HepG2 (cell line): Measurements from ENCODE around the gene MSS51. TPM values are rescaled to one million over a fixed set of nuclear protein-coding genes. Genes with fewer than 3 reads are reported as not detected.

Experiments
- AFF4 ChIP-seq: sonication (generic); formaldehyde crosslinking; IDR thresholded peaks from 2 replicates; pipeline ENCODE4 v1.4.0; 2020; ENCODE audit warnings: missing genetic modification reagents
- ATF3 ChIP-seq: sonication (generic); formaldehyde crosslinking; IDR thresholded peaks from 2 replicates; pipeline ENCODE4 v1.4.0; 2020; ENCODE audit warnings: missing genetic modification reagents
- BHLHE40 ChIP-seq: IDR thresholded peaks from 2 replicates; pipeline ENCODE4 v1.6.1; 2011; ENCODE audit warnings: low read length, improper control_type of control experiment
- CSRNP2 ChIP-seq: sonication (generic); formaldehyde crosslinking; conservative IDR thresholded peaks from 2 replicates; pipeline ENCODE4 v1.8.0; 2022; ENCODE audit warnings: low read depth, missing genetic modification reagents
- FOXC1 ChIP-seq: sonication (generic); formaldehyde crosslinking; IDR thresholded peaks from 2 replicates; pipeline ENCODE4 v1.8.0; 2022; ENCODE audit warnings: mild to moderate bottlenecking, missing genetic modification reagents, borderline replicate concordance
- GABPB1 ChIP-seq: IDR thresholded peaks from 2 replicates; pipeline ENCODE4 v1.6.1; 2016; ENCODE audit warnings: mild to moderate bottlenecking, missing genetic modification reagents, moderate library complexity, missing compliant biosample characterization
- GFI1 ChIP-seq: sonication (generic); formaldehyde crosslinking; IDR thresholded peaks from 2 replicates; pipeline ENCODE4 v1.5.0; 2020; ENCODE audit warnings: missing genetic modification reagents, mild to moderate bottlenecking, borderline replicate concordance
- MXI1 ChIP-seq: IDR thresholded peaks from 3 replicates; pipeline ENCODE4 v1.6.1; 2012; ENCODE audit warnings: low read depth, low read length, inconsistent platforms, borderline replicate concordance
- POGZ ChIP-seq: sonication (generic); formaldehyde crosslinking; IDR thresholded peaks from 2 replicates; pipeline ENCODE4 v1.4.0; 2020; ENCODE audit warnings: mild to moderate bottlenecking, missing genetic modification reagents
- SMARCC2 ChIP-seq: fragments of 450-650 bp; IDR thresholded peaks from 2 replicates; pipeline ENCODE4 v1.6.1; 2017; ENCODE audit warnings: antibody characterized with exemption, mild to moderate bottlenecking
- SMC3 ChIP-seq: IDR thresholded peaks from 2 replicates; pipeline ENCODE4 v1.6.1; 2011; ENCODE audit warnings: low read length, improper control_type of control experiment
- SMYD3 ChIP-seq: sonication (generic); formaldehyde crosslinking; IDR thresholded peaks from 2 replicates; pipeline ENCODE4 v1.8.1; 2023; ENCODE audit warnings: mild to moderate bottlenecking, missing genetic modification reagents
- SP1 ChIP-seq, 2 experiments: fragments of 450-650 bp in 1 of 2; sonication (generic) in 1 of 2; formaldehyde crosslinking in 1 of 2; IDR thresholded peaks; 2 replicates each; pipeline versions ENCODE4 v1.4.0 to v1.6.1; 2016 to 2020; ENCODE audit warnings: missing genetic modification reagents in 1 of 2
- TCF7L2 ChIP-seq: IDR thresholded peaks from 2 replicates; pipeline ENCODE4 v1.6.1; 2011; ENCODE audit warnings: mild to moderate bottlenecking, low read depth, low read length, moderate library complexity
- THYN1 ChIP-seq: sonication (generic); formaldehyde crosslinking; IDR thresholded peaks from 2 replicates; pipeline ENCODE4 v1.8.1; 2023; ENCODE audit warnings: low read depth, mild to moderate bottlenecking, moderate library complexity, missing genetic modification reagents, borderline replicate concordance
- U2AF2 ChIP-seq: fragments of 200-400 bp; formaldehyde crosslinking; IDR thresholded peaks from 2 replicates; pipeline ENCODE4 v1.6.1; 2017; ENCODE audit warnings: low read depth, mild to moderate bottlenecking, low read length
- ZFP36L2 ChIP-seq: sonication (generic); formaldehyde crosslinking; IDR thresholded peaks from 2 replicates; pipeline ENCODE4 v1.4.0; 2020; ENCODE audit warnings: missing genetic modification reagents
- ZNF224 ChIP-seq: sonication (generic); formaldehyde crosslinking; IDR thresholded peaks from 2 replicates; pipeline ENCODE4 v1.5.0; 2020; ENCODE audit warnings: mild to moderate bottlenecking, missing genetic modification reagents
- ZNF264 ChIP-seq: sonication (generic); formaldehyde crosslinking; IDR thresholded peaks from 2 replicates; pipeline ENCODE4 v1.4.0; 2020; ENCODE audit warnings: missing genetic modification reagents
- ZNF33A ChIP-seq: sonication (generic); formaldehyde crosslinking; IDR thresholded peaks from 2 replicates; pipeline ENCODE4 v1.5.1; 2020; ENCODE audit warnings: missing genetic modification reagents, mild to moderate bottlenecking, moderate library complexity, borderline replicate concordance
- ZNF367 ChIP-seq: sonication (generic); formaldehyde crosslinking; IDR thresholded peaks from 2 replicates; pipeline ENCODE4 v1.4.0; 2020; ENCODE audit warnings: missing genetic modification reagents, borderline replicate concordance
- polyA plus RNA-seq, 8 experiments: library from polyadenylated mRNA; depleted of rRNA in 3 of 8; stranded (reverse) in 7 of 8; unstranded in 1 of 8; fragments of >200 nt; fragmentation: Illumina TruSeq in 4 of 8; extraction: Trizol in 4 of 8; gene quantifications; 2 replicates each; pipeline versions ENCODE4 v1.2.1 to v1.2.3, GENCODE V29; 2011 to 2016; ENCODE audit warnings: low read depth in 4 of 8, missing spikeins in 1 of 8, mixed read lengths in 1 of 8; ENCODE audit not compliant: insufficient read depth in 1 of 8
- total RNA-seq, 5 experiments: library from RNA; depleted of rRNA; stranded (reverse); fragments of >200 nt; fragmentation: Illumina TruSeq; extraction: Trizol; gene quantifications; 2 replicates each; pipeline ENCODE4 v1.2.3, GENCODE V29; 2016; ENCODE audit warnings: low read depth in 1 of 5

The MSS51 gene
- total and polyA plus RNA-seq, 2 of the 13 experiments (the other 11 are each of a cell fraction or from before 2014, with no cell fraction given), result 0.91 to 2.4 TPM

- TF ChIP-seq TCF7L2 (no peak), ZNF33A (CRISPR knock-in tag) (no peak), SMARCC2 (no peak), FOXC1 (CRISPR knock-in tag) (peak; percentile 90), THYN1 (CRISPR knock-in tag) (0 out of 2 replicates have a peak, but pooled peaks have one; percentile 74), GFI1 (CRISPR knock-in tag) (peak; percentile 65), ATF3 (CRISPR knock-in tag) (no peak), SP1 (IDR thresholded peaks at IDR 0.05) (no peak), SP1 (CRISPR knock-in tag; IDR thresholded peaks at IDR 0.05) (peak; percentile 79), CSRNP2 (CRISPR knock-in tag) (no peak), MXI1 (peak; percentile 61; the same call in 1 of the 3 replicates), POGZ (CRISPR knock-in tag) (peak; percentile 81), ZNF367 (no peak), SMC3 (no peak), ZNF264 (0 out of 2 replicates have a peak, but pooled peaks have one; percentile 12), U2AF2 (no peak), SMYD3 (CRISPR knock-in tag) (no peak), GABPB1 (CRISPR knock-in tag) (peak; percentile 86; the same call in 1 of the 2 replicates), ZNF224 (CRISPR knock-in tag) (peak; percentile 92; the same call in 1 of the 2 replicates), ZFP36L2 (CRISPR knock-in tag) (no peak), AFF4 (CRISPR knock-in tag) (no peak), BHLHE40 (no peak; the same call in 1 of the 2 replicates)
Observed at GRCh38 chr10:73413528-73414229, 19.7 kb downstream of the MSS51 start, which contains the start of gene ANXA7 (continued).
